ENCODE measurements around the gene IL17RB.

GRCh38 chr3:53809764-53810400, 36.5 kb upstream of the IL17RB start:
- TF ChIP-seq CTCF (IDR thresholded peaks at IDR 0.05), result no peak
- no peak for TF ChIP-seq POLR2A (IDR thresholded peaks at IDR 0.05)
- no peak for TF ChIP-seq EP300 (IDR thresholded peaks at IDR 0.05)

Data from ovary (tissue), 3 donors.